Measurements from ENCODE around the gene RAD54L2.

RAD54L2 gene

DNA sequence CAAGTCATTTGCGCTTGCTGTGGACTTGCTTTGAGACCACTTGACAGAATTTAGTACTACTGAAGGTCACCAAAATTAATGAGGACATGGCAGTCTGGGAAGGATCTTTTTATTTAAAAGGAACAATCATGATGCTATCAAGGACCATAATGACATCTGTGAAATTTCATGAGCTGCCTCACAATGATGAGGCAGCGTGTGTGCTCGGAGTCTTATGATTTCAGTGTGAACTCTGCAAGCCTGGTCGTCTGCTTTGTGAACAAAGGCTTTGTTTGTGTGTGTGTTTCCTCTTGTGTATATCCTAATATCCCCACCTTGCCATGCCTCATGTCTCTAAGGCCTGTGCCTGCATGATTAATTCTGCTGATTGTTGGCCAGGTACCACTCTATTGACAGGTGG, 46.7 kb downstream of the RAD54L2 start:
- no peak for DNase-seq (ENCODE audit: extremely low spot score)
- no peak for TF ChIP-seq FOXM1 (IDR thresholded peaks at IDR 0.05; ENCODE audit: borderline replicate concordance)
- no peak for TF ChIP-seq TARDBP (IDR thresholded peaks at IDR 0.05)
- TF ChIP-seq NFRKB (IDR thresholded peaks at IDR 0.05), result no peak
- no peak for TF ChIP-seq FOXK2 (IDR thresholded peaks at IDR 0.05)
- TF ChIP-seq BHLHE40 (IDR thresholded peaks at IDR 0.05; ENCODE audit: borderline replicate concordance), result no peak
- TF ChIP-seq CTBP1 (IDR thresholded peaks at IDR 0.05; ENCODE audit: borderline replicate concordance), result no peak
- TF ChIP-seq HDGF (IDR thresholded peaks at IDR 0.05; ENCODE audit: borderline replicate concordance), result no peak
- no peak for TF ChIP-seq FOXA1 (IDR thresholded peaks at IDR 0.05)
- TF ChIP-seq ELF4 (IDR thresholded peaks at IDR 0.05), result no peak
- TF ChIP-seq LEF1 (IDR thresholded peaks at IDR 0.05; ENCODE audit: borderline replicate concordance), result no peak
- TF ChIP-seq SP1 (IDR thresholded peaks at IDR 0.05), result no peak
- TF ChIP-seq, protein P1, sequence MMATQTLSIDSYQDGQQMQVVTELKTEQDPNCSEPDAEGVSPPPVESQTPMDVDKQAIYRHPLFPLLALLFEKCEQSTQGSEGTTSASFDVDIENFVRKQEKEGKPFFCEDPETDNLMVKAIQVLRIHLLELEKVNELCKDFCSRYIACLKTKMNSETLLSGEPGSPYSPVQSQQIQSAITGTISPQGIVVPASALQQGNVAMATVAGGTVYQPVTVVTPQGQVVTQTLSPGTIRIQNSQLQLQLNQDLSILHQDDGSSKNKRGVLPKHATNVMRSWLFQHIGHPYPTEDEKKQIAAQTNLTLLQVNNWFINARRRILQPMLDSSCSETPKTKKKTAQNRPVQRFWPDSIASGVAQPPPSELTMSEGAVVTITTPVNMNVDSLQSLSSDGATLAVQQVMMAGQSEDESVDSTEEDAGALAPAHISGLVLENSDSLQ (IDR thresholded peaks at IDR 0.05), result no peak
- TF ChIP-seq SUZ12 (IDR thresholded peaks at IDR 0.05), result no peak
- no peak for TF ChIP-seq L3MBTL2 (conservative IDR thresholded peaks at IDR 0.05)
- no peak for TF ChIP-seq ZNF384 (IDR thresholded peaks at IDR 0.05)
- TF ChIP-seq ARNT (IDR thresholded peaks at IDR 0.05), result no peak
- ChIA-PET CTCF (no interaction called here), POLR2A (no interaction called here)

DNA sequence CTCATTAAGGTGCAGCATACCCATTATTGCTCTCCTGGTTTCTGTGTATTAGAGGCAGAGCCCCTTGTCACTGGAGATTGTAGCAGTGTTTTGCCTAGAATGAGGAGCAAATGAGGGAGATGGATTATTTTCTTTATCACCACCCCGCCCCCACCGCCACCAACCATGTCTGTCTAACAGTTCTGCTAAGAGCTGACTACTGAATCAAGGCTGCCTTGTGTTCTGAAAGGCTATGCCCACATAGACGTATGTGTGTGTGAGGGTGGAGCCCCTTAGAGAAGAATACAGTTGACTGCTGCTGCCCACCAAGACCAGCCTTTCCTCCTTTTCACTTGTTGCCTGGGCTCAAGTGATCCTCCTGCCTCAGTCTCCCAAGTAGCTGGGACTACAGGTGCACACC, 47.4 kb downstream of the RAD54L2 start:
- ChIA-PET POLR2A (no interaction called here), CTCF (no interaction called here)
- no peak for DNase-seq (ENCODE audit: extremely low spot score)
- TF ChIP-seq, protein P1 (IDR thresholded peaks at IDR 0.05), result no peak
- TF ChIP-seq SP1 (IDR thresholded peaks at IDR 0.05) (no peak), ZNF384 (IDR thresholded peaks at IDR 0.05) (no peak), FOXK2 (IDR thresholded peaks at IDR 0.05) (no peak), HDGF (IDR thresholded peaks at IDR 0.05; ENCODE audit: borderline replicate concordance) (no peak), BHLHE40 (IDR thresholded peaks at IDR 0.05; ENCODE audit: borderline replicate concordance) (no peak), L3MBTL2 (conservative IDR thresholded peaks at IDR 0.05) (no peak), LEF1 (IDR thresholded peaks at IDR 0.05; ENCODE audit: borderline replicate concordance) (no peak), CTBP1 (IDR thresholded peaks at IDR 0.05; ENCODE audit: borderline replicate concordance) (no peak), TARDBP (IDR thresholded peaks at IDR 0.05) (no peak), SUZ12 (IDR thresholded peaks at IDR 0.05) (no peak), FOXA1 (IDR thresholded peaks at IDR 0.05) (no peak), FOXM1 (IDR thresholded peaks at IDR 0.05; ENCODE audit: borderline replicate concordance) (no peak), NFRKB (IDR thresholded peaks at IDR 0.05) (no peak), ELF4 (IDR thresholded peaks at IDR 0.05) (no peak), ARNT (IDR thresholded peaks at IDR 0.05) (no peak)

Data from HEK293T (cell line).